NB4 (cell line): ENCODE data around the gene PACSIN3.

Source experiments
- MYC ChIP-seq: IDR thresholded peaks from 2 replicates; pipeline ENCODE4 v1.6.1; 2011; ENCODE audit warnings: low read depth, low read length
- POLR2A ChIP-seq: IDR thresholded peaks from 2 replicates; pipeline ENCODE4 v1.6.1; 2011; ENCODE audit warnings: mild to moderate bottlenecking; ENCODE audit not compliant: insufficient read length; ENCODE audit errors: extremely low read depth
- TF ChIP-seq, protein P1 (sequence below): IDR thresholded peaks from one replicate; pipeline ENCODE4 v1.5.1; 2012; ENCODE audit warnings: low read depth, low read length
- TF ChIP-seq, protein P2 (sequence below): IDR thresholded peaks from 2 replicates; pipeline ENCODE4 v1.6.1; 2011; ENCODE audit warnings: low read depth, low read length

DNA sequence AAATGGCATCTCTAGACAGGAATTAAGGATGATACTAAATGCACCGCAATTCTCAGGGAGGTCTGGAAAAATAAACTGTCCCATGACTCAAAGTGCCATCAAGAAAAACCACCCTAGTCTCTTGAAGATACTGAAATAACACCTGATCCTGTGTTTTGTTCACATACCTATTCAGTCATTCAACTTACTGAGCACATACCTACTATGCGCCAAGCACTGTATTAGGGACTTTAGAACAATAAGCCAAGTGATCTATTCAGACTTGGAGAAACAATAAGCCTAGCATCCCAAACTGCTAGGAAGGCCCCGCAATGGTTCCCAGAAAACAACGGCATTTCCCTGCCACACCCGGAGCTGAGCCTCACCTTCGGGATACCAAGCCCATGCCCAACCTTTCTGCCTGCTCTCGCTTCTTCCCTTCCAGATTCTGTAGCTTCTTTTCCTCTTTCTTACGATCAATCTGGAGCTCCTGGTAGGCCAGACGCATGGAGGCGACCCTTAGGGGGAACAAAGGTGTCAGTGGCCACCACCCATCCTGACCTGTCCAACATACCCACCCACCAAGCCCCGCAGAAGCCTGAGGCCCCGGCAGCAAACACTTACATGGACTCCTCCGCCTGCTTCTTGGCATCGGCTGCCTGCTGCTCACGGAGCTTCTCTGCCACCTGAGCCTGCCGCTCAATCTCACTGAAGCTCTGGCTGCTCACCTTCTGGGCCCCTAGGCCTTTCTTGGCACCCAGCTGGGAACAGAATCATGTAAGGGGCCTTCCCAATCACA, 15.0 kb downstream of the PACSIN3 start:
- TF ChIP-seq, protein P1, sequence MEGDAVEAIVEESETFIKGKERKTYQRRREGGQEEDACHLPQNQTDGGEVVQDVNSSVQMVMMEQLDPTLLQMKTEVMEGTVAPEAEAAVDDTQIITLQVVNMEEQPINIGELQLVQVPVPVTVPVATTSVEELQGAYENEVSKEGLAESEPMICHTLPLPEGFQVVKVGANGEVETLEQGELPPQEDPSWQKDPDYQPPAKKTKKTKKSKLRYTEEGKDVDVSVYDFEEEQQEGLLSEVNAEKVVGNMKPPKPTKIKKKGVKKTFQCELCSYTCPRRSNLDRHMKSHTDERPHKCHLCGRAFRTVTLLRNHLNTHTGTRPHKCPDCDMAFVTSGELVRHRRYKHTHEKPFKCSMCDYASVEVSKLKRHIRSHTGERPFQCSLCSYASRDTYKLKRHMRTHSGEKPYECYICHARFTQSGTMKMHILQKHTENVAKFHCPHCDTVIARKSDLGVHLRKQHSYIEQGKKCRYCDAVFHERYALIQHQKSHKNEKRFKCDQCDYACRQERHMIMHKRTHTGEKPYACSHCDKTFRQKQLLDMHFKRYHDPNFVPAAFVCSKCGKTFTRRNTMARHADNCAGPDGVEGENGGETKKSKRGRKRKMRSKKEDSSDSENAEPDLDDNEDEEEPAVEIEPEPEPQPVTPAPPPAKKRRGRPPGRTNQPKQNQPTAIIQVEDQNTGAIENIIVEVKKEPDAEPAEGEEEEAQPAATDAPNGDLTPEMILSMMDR: no peak
- no peak for TF ChIP-seq MYC
- no peak for TF ChIP-seq POLR2A
- TF ChIP-seq, protein P2, sequence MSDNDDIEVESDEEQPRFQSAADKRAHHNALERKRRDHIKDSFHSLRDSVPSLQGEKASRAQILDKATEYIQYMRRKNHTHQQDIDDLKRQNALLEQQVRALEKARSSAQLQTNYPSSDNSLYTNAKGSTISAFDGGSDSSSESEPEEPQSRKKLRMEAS: no peak
